NCI-H2196 treated with DMSO at 0.1 percent for 48 hours (cell line): ENCODE measurements around the gene CNDP1.

Source experiments
- DNase-seq: peaks from one replicate; lab custom pipeline; 2025; ENCODE audit not compliant: unreplicated experiment; lab: John Stamatoyannopoulos, UW

Gene CNDP1

DNA sequence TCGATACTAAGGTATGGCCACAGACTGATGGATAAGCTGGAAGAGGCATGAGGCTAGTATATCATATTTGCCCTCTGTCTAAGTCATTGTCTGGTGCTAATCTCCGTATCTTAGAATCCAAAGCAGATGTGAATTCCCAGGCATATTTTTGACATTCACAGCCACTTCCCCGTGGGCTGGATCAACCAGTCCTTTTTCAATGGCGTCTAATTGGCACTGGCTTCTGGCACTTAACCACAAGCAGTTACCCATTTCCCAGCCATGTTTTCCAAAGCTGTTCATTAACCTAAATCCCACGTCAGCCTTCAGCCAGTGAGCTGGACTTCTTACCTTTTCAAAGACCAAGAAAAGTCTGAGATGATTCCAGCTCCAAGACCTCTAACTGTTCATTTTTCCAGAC lies 42.7 kb downstream of the CNDP1 start:
- no peak for DNase-seq

DNA sequence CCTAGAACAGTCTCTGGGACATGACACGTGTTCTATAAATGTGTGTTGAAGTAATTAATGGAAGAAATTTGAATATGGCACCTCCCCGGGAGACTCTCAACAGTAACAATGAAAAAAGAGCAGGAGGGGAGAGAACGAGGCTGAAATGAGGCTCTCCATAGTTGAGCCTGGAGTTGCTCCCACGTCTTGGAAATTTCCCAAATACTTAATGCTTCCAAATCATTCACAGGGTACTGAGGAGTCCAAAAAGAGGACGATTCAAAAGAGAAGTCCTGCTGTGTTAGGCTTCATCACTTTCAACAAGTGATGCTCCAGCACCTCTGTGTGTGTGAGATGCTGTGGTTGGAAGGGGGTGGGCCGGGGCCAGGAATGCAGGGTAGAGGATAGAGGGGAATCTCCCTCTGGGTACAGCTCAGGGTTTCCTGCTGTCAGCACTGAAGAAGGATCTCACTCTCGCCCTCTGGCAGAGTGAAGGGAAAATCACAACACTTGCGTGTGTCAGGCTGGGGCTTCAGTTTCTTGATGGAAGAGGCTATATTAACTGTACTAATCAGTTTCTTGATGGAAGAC lies 45.3 kb downstream of the CNDP1 start:
- no peak for DNase-seq

DNA sequence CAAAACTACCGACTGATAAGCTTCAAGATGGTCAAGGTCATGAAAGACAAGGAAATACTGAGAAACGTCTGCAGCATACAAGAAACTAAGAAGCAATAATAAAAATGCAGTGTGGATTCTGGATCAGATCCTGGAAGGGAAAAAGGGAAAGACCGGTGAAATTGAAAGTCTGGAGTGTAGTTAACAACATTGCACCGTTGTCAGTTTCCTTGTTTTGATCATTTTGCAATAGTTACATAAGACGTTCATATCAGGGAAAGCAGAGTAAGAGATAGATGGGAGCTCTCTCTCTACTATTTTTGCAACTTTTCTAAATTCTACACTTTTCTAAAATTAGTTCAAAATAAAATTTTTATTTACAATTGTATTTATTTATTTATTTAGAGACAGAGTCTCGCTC lies 48.3 kb downstream of the CNDP1 start:
- DNase-seq = no peak

DNA sequence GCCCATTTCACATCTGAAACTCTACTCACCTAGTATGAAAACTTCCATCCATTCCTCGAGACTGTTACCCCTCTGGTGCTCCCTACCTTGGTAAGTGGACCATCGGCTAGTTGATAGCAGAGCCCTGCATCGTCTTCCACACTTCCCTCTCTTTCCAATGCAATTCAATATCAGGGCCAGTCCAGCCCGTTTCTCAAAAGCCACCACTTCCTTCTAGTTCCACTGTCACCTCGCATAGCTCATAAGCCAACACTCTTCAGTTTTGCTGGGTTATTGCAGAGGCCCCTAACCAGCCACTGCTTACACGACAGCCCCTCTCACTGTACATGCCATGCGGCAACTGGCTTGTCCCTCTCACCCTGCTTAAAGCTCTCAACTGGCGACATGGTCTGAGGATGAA lies 53.1 kb downstream of the CNDP1 start:
- DNase-seq = no peak

DNA sequence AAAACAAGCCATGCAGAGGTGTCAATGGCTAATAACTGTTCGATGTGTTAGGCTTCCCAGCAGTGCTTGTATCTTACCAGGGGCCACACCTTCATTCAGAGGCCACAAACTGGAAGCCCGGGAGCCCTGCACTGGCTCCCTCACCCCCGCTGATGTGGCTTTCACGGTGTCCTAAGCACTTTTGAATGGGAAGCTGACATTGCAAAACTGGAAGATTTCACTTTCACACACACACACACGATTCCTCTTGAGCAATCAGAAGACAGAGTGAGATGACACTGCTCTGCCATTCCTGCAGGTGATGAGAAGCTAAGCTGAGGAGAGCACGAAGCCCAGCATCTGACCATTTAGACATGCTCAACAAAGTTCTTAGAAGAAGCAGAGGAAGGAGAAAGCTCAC lies 54.7 kb downstream of the CNDP1 start:
- no peak for DNase-seq

DNA sequence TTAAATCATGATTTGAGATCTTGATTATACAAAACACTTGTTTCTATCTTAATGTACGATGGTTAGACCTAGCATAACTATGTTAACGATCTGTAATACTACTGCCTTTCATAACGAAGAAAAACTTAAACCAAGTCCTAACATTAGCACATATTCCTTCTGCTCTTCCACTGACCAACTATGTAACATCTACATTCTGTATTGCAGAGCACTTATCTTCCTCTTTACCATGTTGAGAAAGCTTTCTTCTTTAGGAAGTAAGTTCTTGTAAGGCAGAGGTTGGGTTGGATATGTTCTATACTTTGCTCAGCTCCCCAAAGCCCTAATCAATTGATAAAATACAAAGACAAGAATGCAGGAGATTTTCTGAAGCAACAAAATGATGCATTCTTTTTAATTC lies 55.5 kb downstream of the CNDP1 start:
- DNase-seq = no peak

DNA sequence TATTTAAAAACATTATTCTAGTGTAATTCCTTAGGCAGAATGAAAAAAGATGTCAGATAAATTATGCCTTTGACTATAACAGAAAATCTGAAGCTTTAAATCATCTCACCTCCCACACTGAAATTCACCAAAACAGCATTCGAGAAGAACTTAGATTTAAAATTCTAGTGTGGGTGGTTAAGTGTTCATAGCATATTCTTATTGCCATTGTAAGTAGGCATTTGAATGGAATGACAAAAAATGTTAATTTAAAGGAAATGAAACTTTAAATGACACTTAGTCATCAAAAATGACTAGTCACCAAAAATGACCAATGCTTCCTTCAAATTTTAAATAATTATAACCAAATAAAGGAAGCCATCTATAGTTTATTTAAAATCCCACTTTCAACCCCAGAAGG lies 56.4 kb downstream of the CNDP1 start:
- DNase-seq = no peak

DNA sequence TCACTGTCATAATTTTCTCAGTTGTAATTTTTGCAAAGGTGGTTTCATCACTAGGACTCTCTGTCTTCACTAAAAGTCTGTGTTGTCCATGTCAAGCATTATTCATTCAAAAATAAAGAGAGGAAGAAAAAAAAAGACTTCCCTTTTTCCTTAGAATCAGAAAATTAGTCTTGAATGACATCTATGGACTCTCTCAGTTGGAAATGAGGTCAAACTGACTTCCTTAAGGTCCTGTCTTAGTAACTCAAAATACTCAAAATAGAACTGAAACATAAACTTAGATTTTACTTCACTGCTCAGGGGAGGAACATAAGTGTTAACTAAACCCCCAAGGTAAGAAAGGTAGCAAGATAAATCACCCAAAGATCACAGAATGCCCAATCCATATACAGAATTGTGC lies 61.1 kb downstream of the CNDP1 start:
- DNase-seq = no peak

DNA sequence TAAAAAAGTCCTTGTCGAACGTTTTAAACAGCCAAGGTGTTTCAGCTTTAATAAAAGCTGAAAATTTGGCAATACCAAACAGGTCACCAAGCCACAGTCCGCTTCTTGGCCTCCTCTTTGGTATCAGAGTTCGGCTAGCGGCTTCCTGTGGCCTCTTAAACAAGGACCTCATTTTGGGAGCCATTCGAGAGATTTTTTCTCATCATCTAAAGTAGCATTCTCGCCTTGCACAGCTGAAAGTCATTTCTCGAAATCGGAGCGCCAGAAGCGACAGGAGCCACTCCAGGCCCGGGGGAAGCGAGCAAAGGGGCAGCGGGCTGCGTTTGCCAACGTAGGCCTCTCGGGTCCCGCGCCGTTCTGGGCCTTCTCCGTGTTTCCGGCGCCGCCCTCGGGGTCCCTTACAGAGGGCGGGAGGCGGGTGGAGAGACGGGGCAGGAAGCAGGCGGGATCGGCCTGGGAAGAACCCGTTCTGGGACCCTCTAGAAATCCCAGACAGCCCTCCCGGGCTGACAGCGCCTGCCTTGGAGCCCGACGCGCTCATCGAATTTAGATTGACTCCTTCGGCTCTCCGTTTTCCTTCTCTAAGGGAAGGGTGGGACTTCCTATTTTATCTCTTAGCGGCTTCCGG lies 62.8 kb downstream of the CNDP1 start:
- peak; percentile 75 for DNase-seq

DNA sequence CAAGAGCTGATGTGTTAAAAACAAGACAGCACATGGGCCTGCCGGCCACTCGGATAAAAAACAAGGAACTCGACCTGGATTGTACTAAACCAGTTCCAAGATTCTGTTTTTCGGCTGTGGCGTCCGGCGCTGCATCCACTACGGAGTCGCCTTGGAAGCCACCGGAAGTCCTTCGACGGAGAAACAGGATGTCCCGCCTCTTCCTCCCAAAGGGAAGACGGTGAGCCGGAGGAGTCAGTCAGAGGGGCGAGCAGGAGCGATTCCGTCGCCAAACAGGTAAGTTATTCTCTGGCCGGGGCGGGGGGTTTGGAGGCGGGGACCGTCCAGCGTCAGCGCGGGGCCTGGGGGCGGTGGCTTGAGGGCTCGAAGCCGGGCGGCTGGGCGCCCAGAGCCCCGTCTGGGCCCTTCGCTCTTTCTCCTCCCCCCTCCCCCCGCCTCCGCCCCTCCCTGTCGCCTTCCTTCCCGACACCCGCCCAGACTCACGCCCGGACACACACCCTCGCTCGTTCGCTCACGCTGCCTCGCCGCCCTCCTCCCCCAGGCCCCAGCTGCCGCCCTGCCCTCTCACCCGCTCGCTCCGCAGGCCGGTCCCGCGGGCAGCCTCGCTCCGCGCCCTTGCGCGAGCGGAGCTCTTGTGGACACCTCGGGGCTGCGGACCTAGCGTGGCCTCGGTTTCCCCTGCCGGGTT lies 63.5 kb downstream of the CNDP1 start, which contains the start of gene ZNF407:
TSS of gene ZNF407 (plus strand) at position 209 of the 688 bp plus-strand sequence. CDS start 33,150 bp downstream, outside the sequence.
- DNase-seq = peak; percentile 81

DNA sequence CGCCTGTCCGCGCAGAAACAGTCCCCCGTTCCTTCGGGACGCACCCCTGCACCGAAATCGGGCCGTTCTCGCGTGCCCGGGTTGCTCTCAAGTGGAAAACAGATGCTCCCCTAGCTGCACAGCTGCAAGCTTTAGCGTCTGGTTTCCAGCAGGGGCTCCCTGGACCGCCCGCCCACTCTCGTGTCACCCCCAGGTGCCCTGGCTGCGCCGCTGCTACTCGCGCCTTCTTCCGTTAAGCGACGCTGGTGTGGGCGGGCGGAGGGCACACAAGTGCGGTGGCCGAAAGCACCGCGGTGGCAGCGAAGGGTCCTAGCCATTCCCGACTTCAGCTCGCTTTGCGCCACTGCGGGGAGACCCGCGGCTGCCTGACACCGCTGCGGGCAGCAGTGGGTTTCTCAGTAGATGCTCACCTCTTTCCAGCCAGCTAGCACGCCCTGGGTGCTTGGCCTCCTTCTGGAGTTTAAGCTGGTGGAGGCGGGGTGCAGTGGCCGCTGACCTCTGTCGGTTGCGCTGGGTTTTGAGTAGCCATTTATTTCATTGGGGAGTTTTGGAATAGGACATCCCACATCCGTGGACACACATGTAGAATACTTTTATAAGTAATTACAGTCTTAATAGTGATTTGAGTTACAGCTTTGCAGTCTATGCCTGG lies 64.2 kb downstream of the CNDP1 start:
- peak; percentile 10 for DNase-seq

DNA sequence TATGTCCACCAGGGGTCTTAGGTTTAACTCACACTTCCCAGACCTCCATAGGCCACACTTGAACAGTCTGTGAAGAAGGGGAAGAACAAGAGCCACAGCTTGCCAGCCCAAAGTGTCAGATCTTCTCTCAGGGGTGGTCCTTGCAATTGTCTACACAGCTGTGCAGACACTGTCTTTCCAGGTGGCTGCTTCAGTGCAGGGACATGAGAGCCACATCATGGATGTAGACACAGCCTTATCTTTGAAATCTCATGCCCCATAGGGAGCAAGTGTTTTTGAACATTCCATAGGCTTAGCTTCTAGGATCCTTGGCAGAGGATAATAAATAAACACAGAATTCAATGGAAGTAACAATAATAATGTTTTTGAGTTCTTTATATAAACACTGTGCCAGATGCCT lies 70.1 kb downstream of the CNDP1 start:
- no peak for DNase-seq

DNA sequence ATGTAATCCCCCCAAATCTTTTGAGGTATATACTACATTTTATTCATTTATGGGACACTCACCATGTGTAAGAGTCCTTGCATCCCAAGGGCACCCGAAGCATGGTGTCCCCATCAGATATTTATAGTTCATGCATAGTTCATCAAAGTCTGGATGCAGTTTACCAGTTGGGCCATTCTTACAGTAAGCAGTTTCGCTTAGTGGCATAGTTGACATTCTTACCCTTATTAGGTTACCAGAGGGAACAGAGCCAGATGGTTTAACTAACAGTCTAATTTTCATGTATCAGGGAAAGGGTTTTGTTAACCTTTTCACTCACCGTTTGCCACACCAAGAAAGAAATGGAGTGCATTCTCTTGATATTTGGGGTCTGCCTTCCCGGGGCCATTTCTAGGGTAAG lies 70.5 kb downstream of the CNDP1 start:
- DNase-seq = no peak

DNA sequence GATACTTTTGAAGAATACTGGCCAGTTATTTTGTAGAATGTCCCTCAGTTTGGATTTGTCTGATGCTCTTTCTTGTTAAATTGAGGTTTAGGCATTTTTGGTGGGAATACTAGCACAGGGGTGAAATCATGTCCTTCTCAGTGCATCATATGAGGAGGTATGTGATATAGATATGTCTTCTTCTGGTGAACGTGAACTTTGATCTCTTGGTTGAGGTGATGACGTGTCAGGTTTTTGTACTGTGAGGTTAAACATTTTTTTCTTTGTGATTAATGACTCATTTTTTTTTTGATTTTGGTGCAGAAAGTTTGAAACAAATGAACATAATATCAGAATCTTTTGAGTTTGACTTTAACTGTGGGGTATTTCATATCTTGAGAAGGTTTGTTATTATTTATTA lies 74.4 kb downstream of the CNDP1 start:
- no peak for DNase-seq

DNA sequence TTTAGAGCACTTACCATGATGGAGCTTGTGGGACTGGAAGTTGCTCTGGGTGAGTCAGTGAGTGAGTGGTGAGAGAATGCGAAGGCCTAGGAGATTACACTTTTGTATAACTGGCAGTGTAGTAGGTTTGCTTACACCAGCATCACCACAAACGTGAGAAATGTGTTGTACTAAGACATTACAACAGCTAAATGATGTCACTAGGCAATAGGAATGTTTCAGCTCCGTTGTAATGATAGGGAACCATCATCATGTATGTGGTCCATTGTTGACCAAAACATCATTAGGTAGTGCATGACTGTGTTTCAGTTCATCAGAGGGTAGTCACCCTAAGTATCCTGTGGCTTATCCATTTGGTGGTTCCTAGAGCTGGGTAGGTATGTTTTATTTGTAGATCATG lies 75.2 kb downstream of the CNDP1 start:
- no peak for DNase-seq

DNA sequence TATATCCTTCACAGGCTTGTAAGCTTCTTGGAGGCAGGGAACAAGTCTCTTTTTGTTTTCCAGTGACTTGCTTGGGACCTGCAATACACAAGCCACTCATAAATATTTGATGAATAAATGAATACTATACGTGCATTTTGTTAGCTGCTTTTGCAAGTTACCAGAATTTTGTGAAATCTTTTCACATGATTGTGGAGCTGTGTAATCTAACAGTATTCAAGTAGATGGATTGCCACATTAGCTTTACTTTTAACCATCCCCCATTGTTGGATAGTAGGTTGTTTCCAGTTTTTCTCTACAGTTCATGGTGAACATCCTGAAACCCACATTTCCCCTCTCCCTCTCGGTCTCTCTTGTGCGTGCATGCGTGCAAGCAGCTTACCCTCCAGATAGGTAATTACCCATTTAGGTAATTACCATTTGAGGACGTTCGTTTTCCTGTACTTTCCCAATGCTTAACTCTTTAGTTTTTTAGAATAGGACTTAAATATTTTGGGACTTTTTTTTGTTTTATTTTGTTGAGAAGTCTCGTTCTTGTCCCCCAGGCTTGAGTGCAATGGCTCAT lies 75.8 kb downstream of the CNDP1 start:
- no peak for DNase-seq

DNA sequence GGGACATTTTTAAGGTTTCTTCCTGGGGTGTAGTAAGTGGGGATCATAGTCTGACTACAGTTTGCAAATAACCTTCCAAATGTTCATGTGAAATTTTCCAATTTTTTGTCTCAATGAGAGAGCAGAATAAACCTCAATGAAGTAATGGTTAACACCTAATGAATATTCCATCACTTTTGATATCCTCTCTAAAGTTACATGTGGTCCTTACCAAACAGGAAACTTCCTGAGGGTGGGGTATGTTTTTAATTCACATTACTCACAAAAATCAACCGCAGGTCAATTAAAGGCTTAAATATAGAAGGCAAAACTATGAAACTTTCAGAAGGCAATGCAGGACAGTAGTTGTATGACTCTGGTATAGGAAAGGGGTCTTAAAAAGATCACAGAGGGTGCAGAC lies 76.6 kb downstream of the CNDP1 start:
- no peak for DNase-seq

DNA sequence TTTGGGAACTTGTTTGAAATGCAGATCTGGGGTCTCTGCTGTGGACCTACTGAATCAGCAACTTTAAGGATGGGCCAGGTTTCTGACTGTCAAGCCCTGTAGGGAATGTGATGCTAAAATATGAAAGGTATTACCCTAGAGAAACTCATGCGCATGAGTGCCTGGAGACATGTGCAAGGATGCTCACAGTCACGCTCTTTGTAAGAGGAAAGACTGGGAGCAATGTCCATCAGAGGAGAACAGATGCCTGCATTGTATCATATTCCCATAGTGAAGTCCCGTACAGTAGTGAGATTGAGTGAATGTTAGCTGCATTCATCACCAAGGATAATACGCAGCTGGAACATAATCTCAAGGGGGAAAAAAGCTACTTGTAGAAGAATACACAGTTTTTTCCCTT lies 77.5 kb downstream of the CNDP1 start:
- DNase-seq = no peak

DNA sequence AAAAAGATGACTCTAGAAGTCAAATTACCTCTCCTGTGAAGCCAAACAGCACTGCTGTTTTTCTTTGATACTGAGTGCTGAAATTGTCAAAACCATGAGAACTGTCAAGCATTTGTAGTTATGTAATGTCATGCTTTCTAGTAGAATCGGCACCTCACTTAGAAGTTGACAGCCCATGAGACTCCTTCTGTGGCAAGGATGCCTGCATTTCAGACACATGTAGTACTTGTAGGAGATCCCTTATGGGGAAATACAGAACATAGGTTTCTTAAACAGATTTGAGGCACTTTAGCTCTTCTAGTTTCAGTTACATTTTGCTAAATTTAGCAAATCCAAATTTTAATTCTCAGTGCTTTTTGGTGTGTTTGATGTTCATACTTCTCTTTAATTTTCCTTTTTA lies 79.1 kb downstream of the CNDP1 start:
- no peak for DNase-seq

DNA sequence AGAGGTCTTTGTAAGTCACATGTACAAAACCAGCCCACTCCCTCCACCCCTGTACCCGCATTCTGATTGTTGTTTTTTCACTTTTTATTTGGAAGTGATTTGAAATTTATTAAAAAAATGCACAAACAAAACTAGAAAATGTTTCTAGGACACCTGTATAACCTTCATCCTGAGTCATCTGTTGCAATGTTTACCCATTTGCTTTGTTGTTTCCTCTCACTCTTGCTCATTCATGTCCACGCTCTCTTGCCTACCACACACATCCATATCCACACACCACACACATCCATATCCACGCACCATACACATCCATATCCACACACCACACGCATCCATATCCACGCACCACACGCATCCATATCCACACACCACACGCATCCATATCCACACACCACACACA lies 82.2 kb downstream of the CNDP1 start:
- DNase-seq = no peak

DNA sequence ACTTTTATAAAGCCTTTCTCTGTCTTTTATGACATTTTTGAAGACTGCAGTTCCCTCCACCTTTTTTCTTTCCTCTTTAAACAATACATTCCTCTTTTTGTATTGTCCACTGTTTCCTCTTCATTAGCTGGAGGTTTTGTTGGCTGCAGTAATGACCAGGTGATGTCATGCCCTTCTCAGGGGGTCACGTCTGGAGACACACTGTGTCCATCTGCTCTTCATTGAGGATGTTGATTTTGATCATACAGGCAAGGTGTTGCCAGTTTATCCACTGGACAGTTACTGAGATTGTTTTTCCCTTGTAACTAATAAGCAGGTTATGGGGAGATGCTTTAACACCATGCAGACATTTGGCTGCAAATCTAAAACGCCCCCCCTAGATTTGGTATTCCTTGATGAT lies 83.2 kb downstream of the CNDP1 start:
- DNase-seq = no peak

DNA sequence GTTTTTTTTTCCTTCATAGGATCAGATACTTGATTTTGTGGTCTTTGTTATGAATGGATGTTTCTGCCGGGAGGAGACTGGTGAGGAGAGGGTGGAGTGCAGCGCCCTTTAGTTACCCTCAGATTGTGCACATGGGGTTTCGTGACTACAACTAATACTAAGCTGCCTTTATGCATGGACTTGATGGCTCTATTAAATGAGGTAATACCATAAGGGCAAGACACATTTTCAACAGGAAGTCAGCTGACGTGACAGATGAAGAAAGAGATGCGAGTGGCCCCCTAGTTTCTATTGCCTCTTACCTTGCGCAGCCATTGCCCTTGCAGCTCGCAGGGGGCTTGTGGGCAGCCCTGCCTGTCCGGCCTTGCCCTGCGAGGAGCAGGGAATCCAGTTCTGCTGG lies 87.8 kb downstream of the CNDP1 start:
- no peak for DNase-seq
